ENCODE data around the gene CLPSL2.

GRCh38 chr6:35808688-35809087, 32.3 kb downstream of the CLPSL2 start:
- TF ChIP-seq POLR2AphosphoS5 (IDR thresholded peaks at IDR 0.05; ENCODE audit: low read depth, low read length) (no peak), POLR2A (IDR thresholded peaks at IDR 0.05; ENCODE audit: low read depth, low read length) (no peak), TAF1 (IDR thresholded peaks at IDR 0.05; ENCODE audit: low read depth, low read length) (no peak), PAX5 (IDR thresholded peaks at IDR 0.05; ENCODE audit: insufficient read depth, low read length, severe bottlenecking) (no peak), SPI1 (IDR thresholded peaks at IDR 0.05; ENCODE audit: low read depth, low read length) (no peak), POU2F2 (IDR thresholded peaks at IDR 0.05; ENCODE audit: low read depth, low read length) (no peak)

Data from GM12891 (cell line).